Mesenchymal stem cell (in vitro differentiated cells and primary cell): ENCODE data around the gene ZNF556.
A peak's percentile ranks its signal among the peaks of the same experiment; 100 is the strongest.
"Not testable (repeated sequence)": the region's sequence is repeated elsewhere in the genome, so short reads cannot be mapped to it uniquely, and the experiment has no call there.

Source experiments
- DNase-seq: peaks from one replicate; pipeline ENCODE4 v3.0.0-alpha.2; 2013
- H2AFZ ChIP-seq: one replicate; pipeline ENCODE4 v1.6.1; 2013; ENCODE audit warnings: low read depth, mild to moderate bottlenecking, control low read depth, inconsistent platforms, low read length, moderate library complexity
- H2AK5ac ChIP-seq: 2 replicates; pipeline ENCODE4 v1.6.1; 2013; ENCODE audit warnings: low read length, moderate library complexity, mild to moderate bottlenecking, inconsistent platforms; ENCODE audit not compliant: severe bottlenecking
- H2BK120ac ChIP-seq: one replicate; pipeline ENCODE4 v1.6.1; 2013; ENCODE audit warnings: low read depth, mild to moderate bottlenecking, inconsistent platforms, low read length, moderate library complexity
- H2BK12ac ChIP-seq, 2 experiments: one replicate each; pipeline ENCODE4 v1.6.1; 2013; ENCODE audit warnings: inconsistent platforms in 2 of 2, low read length in 2 of 2, mild to moderate bottlenecking in 2 of 2, moderate library complexity in 2 of 2, control low read depth in 1 of 2
- H2BK15ac ChIP-seq: one replicate; pipeline ENCODE4 v1.6.1; 2013; ENCODE audit warnings: mild to moderate bottlenecking, low read depth, inconsistent platforms; ENCODE audit not compliant: poor library complexity, severe bottlenecking
- H2BK5ac ChIP-seq: 2 replicates; pipeline ENCODE4 v1.6.1; 2013; ENCODE audit warnings: low read depth, mild to moderate bottlenecking, low read length, control low read depth, inconsistent platforms; ENCODE audit not compliant: poor library complexity, severe bottlenecking
- H3K14ac ChIP-seq, 2 experiments: one replicate each; pipeline ENCODE4 v1.6.1; 2013; ENCODE audit warnings: inconsistent platforms in 2 of 2, low read length in 2 of 2, control low read depth in 1 of 2, mild to moderate bottlenecking in 1 of 2, moderate library complexity in 1 of 2
- H3K18ac ChIP-seq, 2 experiments: one replicate each; pipeline ENCODE4 v1.6.1; 2013; ENCODE audit warnings: inconsistent platforms in 2 of 2, low read length in 2 of 2, control low read depth in 1 of 2, low read depth in 1 of 2, mild to moderate bottlenecking in 1 of 2
- H3K23ac ChIP-seq, 2 experiments: one replicate each; pipeline ENCODE4 v1.6.1; 2013; ENCODE audit warnings: inconsistent platforms in 2 of 2, low read length in 2 of 2, mild to moderate bottlenecking in 2 of 2, moderate library complexity in 2 of 2, control low read depth in 1 of 2
- H3K27ac ChIP-seq: 2 replicates; pipeline ENCODE4 v1.5.1; 2013; ENCODE audit warnings: mild to moderate bottlenecking, moderate library complexity, low read length, control low read depth, inconsistent platforms; ENCODE audit not compliant: poor library complexity, severe bottlenecking
- H3K27me3 ChIP-seq, 2 experiments: 2 replicates each; pipeline versions ENCODE4 v1.6.1 to v1.7.0; 2013; ENCODE audit warnings: low read length in 2 of 2, mild to moderate bottlenecking in 2 of 2, moderate library complexity in 2 of 2, control low read depth in 1 of 2, inconsistent platforms in 1 of 2; ENCODE audit not compliant: control insufficient read depth in 1 of 2, insufficient read depth in 1 of 2
- H3K36me3 ChIP-seq, 2 experiments: 2 replicates each; pipeline versions ENCODE4 v1.6.1 to v1.7.0; 2013; ENCODE audit warnings: low read length in 2 of 2, control low read depth in 1 of 2, inconsistent platforms in 1 of 2, low read depth in 1 of 2, mild to moderate bottlenecking in 1 of 2; ENCODE audit not compliant: insufficient read depth in 2 of 2, control insufficient read depth in 1 of 2
- H3K4ac ChIP-seq, 2 experiments: one replicate each; pipeline ENCODE4 v1.6.1; 2013; ENCODE audit warnings: inconsistent platforms in 2 of 2, low read length in 2 of 2, mild to moderate bottlenecking in 2 of 2, moderate library complexity in 2 of 2, control low read depth in 1 of 2, low read depth in 1 of 2
- H3K4me1 ChIP-seq: 2 replicates; pipeline ENCODE4 v1.6.1; 2013; ENCODE audit warnings: low read depth, low read length, control low read depth; ENCODE audit not compliant: control insufficient read depth, insufficient read depth
- H3K4me2 ChIP-seq: 2 replicates; pipeline ENCODE4 v1.6.1; 2013; ENCODE audit warnings: low read length, mild to moderate bottlenecking, inconsistent platforms; ENCODE audit not compliant: poor library complexity, severe bottlenecking
- H3K4me3 ChIP-seq, 2 experiments: 2 replicates each; pipeline versions ENCODE4 v1.5.1 to v1.7.0; 2013; ENCODE audit warnings: low read length in 2 of 2, mild to moderate bottlenecking in 2 of 2, control low read depth in 1 of 2, low read depth in 1 of 2; ENCODE audit not compliant: insufficient read depth in 1 of 2
- H3K79me1 ChIP-seq: replicated peaks from 2 replicates; pipeline ENCODE4 v1.6.1; 2013; ENCODE audit warnings: mild to moderate bottlenecking, control low read depth, low read length, inconsistent platforms; ENCODE audit not compliant: poor library complexity, severe bottlenecking
- H3K9ac ChIP-seq: 2 replicates; pipeline ENCODE4 v1.7.0; 2013; ENCODE audit warnings: mild to moderate bottlenecking, low read length, moderate library complexity
- H3K9me3 ChIP-seq: 2 replicates; pipeline ENCODE4 v1.7.0; 2013; ENCODE audit warnings: mild to moderate bottlenecking, low read length; ENCODE audit not compliant: control insufficient read depth
- H4K8ac ChIP-seq: one replicate; pipeline ENCODE4 v1.6.1; 2013; ENCODE audit warnings: inconsistent platforms, mild to moderate bottlenecking, low read length, moderate library complexity
- H4K91ac ChIP-seq: one replicate; pipeline ENCODE4 v1.6.1; 2013; ENCODE audit warnings: mild to moderate bottlenecking, low read length, inconsistent platforms
- WGBS: methylation state at CpG from one replicate; pipeline ENCODE4 v1.1.7; 2013; ENCODE audit warnings: mixed read lengths; 5-methylcytosine and 5-hydroxymethylcytosine counted together

ZNF556 gene

DNA sequence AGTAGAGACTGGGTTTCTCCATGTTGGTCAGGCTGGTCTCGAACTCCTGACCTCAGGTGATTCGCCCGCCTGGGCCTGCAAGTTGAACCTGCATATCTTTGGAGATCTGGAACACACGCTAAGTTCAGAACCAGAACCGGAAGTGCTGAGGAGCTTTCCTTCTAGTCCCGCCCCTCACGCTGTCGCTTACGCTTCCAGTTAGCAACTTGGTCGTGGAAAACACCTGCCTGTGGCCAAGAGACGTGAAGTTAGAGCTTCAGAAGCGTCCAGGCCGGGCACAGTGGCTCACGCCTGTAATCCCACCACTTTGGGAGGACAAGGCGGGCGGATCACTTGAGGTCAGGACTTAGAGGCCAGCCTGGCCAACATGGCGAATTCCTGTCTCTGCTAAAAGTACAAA, 18.6 kb downstream of the ZNF556 start:
- H3K4me2 ChIP-seq: no peak overlapping the region
- no peak overlapping the region for H2BK120ac ChIP-seq

DNA sequence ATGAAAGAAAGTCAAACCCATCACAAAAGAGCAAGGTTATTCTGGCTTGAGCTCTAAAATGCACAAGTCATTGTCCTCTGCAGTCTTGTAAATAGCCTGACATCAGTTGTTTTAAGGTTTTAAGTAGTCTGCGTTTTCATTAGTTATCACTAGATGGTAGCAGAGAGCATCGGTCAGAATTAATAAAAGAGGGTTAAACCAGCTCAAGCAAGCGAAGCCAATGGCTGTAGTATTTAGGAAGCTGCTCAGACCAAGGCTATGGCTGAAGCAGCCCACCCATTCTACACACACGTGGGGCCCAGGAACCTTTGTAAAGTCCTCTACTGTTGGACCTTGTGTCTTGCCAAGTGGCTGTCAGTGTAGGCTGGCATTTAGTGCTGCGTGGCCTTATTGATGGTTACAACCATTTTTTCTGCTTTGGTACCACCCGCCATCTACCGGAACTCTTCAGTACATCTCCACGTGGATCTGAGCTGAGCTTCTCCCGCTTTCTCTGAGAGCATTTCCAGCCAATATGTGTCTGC, 20.3 kb downstream of the ZNF556 start:
- H2AK5ac ChIP-seq: no peak overlapping the region
- H3K36me3 ChIP-seq: no peaks in the 10 kb centered on the region
- H3K9ac ChIP-seq: peak overlapping the region; percentile 34
- no peak overlapping the region for H3K14ac ChIP-seq
- no peak overlapping the region for H4K91ac ChIP-seq
- no peak overlapping the region for H3K4me2 ChIP-seq
- H2BK120ac ChIP-seq: no peak overlapping the region
- no peaks in the 10 kb centered on the region for H3K27me3 ChIP-seq
- H3K23ac ChIP-seq: no peak overlapping the region
- H2BK5ac ChIP-seq: no peak overlapping the region
- no peak overlapping the region for H2BK12ac ChIP-seq
- H3K4me1 ChIP-seq: no peaks in the 10 kb centered on the region
- H2AFZ ChIP-seq: peak overlapping the region; percentile 80
- no peak overlapping the region for H2BK15ac ChIP-seq
- peak overlapping the region in 1 of 2 experiments; percentile 62 for H3K4me3 ChIP-seq
- 34% methylated on average over 9 of the region's 9 CpGs for WGBS
- H3K9me3 ChIP-seq: no peaks in the 10 kb centered on the region
- H4K8ac ChIP-seq: peak overlapping the region; percentile 37
- H3K4ac ChIP-seq: no peak overlapping the region
- H3K27ac ChIP-seq: no peak overlapping the region
- H3K18ac ChIP-seq: no peak overlapping the region
- DNase-seq: peak; percentile 64
- H3K79me1 ChIP-seq: no peaks in the 10 kb centered on the region

More for the DNA sequence above, 18.6 kb downstream of the ZNF556 start:
- Histone ChIP-seq H2BK5ac (no peak overlapping the region), H3K9ac (no peak overlapping the region), H2BK12ac (no peak overlapping the region), H3K27ac (no peak overlapping the region), H2AK5ac (no peak overlapping the region), H2BK15ac (no peak overlapping the region), H4K8ac (no peak overlapping the region), H3K4ac (no peak overlapping the region), H3K9me3 (no peaks in the 10 kb centered on the region), H4K91ac (no peak overlapping the region), H3K4me3 (no peak overlapping the region), H2AFZ (no peak overlapping the region), H3K23ac (no peak overlapping the region), H3K27me3 (no peaks in the 10 kb centered on the region), H3K79me1 (no peaks in the 10 kb centered on the region), H3K36me3 (no peaks in the 10 kb centered on the region), H3K18ac (no peak overlapping the region), H3K14ac (no peak overlapping the region), H3K4me1 (no peaks in the 10 kb centered on the region)
- WGBS: 80% methylated on average over 17 of the region's 17 CpGs
- no peak for DNase-seq

- WGBS: 87% methylated on average over 37 of the region's 37 CpGs
- Histone ChIP-seq H4K91ac (no peak overlapping the region), H3K9ac (no peak overlapping the region), H2BK120ac (no peak overlapping the region), H2AK5ac (no peak overlapping the region), H3K4me3 (peak overlapping the region in 1 of 2 experiments; percentile 68), H3K4me2 (no peak overlapping the region), H3K36me3 (no peaks in the 10 kb centered on the region), H3K23ac (no peak overlapping the region), H3K14ac (no peak overlapping the region), H2AFZ (no peak overlapping the region), H2BK15ac (no peak overlapping the region), H3K18ac (peak overlapping the region in 1 of 2 experiments; percentile 0), H2BK12ac (no peak overlapping the region), H3K9me3 (no peaks in the 10 kb centered on the region), H3K27ac (no peak overlapping the region), H3K4ac (no peak overlapping the region), H3K79me1 (no peaks in the 10 kb centered on the region), H3K27me3 (peaks cover 0 to 4% of the 10 kb centered on the region in 2 experiments), H4K8ac (no peak overlapping the region), H2BK5ac (no peak overlapping the region), H3K4me1 (no peaks in the 10 kb centered on the region)
- no peak for DNase-seq
These were observed 21.6 kb downstream of the ZNF556 start for GRCh38 chr19:2888731-2889224.

DNA sequence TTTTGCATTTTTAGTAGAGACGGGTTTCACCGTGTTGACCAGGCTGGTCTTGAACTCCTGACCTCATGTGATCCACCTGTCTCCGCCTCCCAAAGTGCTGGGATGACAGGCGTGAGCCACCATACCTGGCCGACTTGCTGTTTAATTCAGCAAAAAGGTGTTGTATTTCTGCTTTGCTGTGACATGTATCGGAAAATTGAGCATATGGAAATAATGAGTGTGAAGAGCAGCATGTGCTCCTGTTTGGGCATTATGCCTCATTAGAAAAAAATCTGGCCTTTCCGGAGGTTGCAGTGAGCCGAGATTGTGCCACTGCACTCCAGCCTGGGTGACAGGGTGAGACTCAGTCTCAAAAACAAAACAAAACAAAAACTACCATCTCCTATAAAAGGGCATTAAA, 23.4 kb downstream of the ZNF556 start:
- not testable (repeated sequence) for H3K4ac ChIP-seq, H4K8ac ChIP-seq, DNase-seq, H2AFZ ChIP-seq, H2BK120ac ChIP-seq, H4K91ac ChIP-seq, H3K9me3 ChIP-seq, H3K27ac ChIP-seq, H3K18ac ChIP-seq, H2BK15ac ChIP-seq, H2BK5ac ChIP-seq, H3K4me1 ChIP-seq, H3K27me3 ChIP-seq, H2BK12ac ChIP-seq, H3K23ac ChIP-seq, H3K4me2 ChIP-seq, H3K36me3 ChIP-seq, H3K9ac ChIP-seq, H3K79me1 ChIP-seq, H2AK5ac ChIP-seq, H3K4me3 ChIP-seq, H3K14ac ChIP-seq
- WGBS: 87% methylated on average over 8 of the region's 8 CpGs
